ENCODE measurements around the gene ACTMAP.

Gene ACTMAP

DNA sequence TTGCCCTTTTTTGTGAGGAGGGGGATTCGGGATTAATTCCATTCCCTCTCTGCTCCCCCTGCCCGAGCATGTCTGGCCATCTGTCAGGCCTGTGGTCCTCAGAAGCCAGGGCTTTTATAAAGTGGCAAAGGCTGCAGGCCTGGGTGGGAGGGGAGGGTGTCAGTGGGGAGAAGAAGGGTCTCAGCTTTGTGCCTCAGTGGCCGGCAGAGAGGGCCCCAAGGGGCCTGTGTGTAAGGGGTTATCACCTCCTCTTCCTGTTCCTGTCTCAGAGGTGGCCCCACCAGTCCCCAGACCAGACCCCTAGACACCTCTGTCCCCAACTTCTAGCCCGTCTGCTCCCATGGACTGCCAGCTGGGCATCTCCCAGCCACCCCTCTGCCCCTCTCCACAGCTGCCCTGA lies 56.4 kb downstream of the ACTMAP start:
- DNase-seq (ENCODE audit: low spot score), result no peak

- DNase-seq (ENCODE audit: low spot score), result no peak
Measured at GRCh38 chr19:40693150-40693788, 57.0 kb downstream of the ACTMAP start.

- no peak for DNase-seq (ENCODE audit: low spot score)
Measured at GRCh38 chr19:40692212-40692551, 58.1 kb downstream of the ACTMAP start.

- peak; percentile 61 for DNase-seq (ENCODE audit: low spot score)
Measured at GRCh38 chr19:40691421-40692211, 58.7 kb downstream of the ACTMAP start.
